Measurements from ENCODE around the gene MAML2. TPM values are rescaled to one million over a fixed set of nuclear protein-coding genes. Genes with fewer than 3 reads are reported as not detected.

MAML2 gene
- total and polyA plus RNA-seq, 4 donors: 3.8 to 41.8 (median 13.7) TPM

- no peak overlapping the region for H3K9ac ChIP-seq (ENCODE audit: insufficient read depth in 1 of 2, low read length in 2 of 2)
- peaks cover 4 to 52% (median 17%) of the 10 kb centered on the region in 5 donors for H3K4me1 ChIP-seq (ENCODE audit: control insufficient read depth in 5 of 5, insufficient read depth in 5 of 5, low read length in 5 of 5)
- no peak overlapping the region for H3K4me3 ChIP-seq
- peak in 2 of 3 donors; percentile 64 to 68 for DNase-seq
- TF ChIP-seq CTCF (IDR thresholded peaks at IDR 0.05; ENCODE audit: control extremely low read depth, extremely low read depth): no peak
- no peaks in the 10 kb centered on the region for H3K27me3 ChIP-seq (ENCODE audit: control insufficient read depth in 3 of 3, insufficient read depth in 3 of 3, low read length in 2 of 3)
- ATAC-seq (ENCODE audit: insufficient read depth, low FRiP score): no peak
- H3K9me3 ChIP-seq (ENCODE audit: control insufficient read depth in 4 of 4, insufficient read depth in 3 of 4, low read length in 3 of 4): no peaks in the 10 kb centered on the region
- no peaks in the 10 kb centered on the region for H3K36me3 ChIP-seq (ENCODE audit: control insufficient read depth in 4 of 4, insufficient read depth in 4 of 4, low read length in 4 of 4)
- H3K27ac ChIP-seq (ENCODE audit: low read depth in 1 of 2, low read length in 1 of 2): no peak overlapping the region
- 85 to 97% methylated on average over 1 of the region's 1 CpG for WGBS, 2 donors
Measured at GRCh38 chr11:96197103-96197502, 145.9 kb downstream of the MAML2 start.

- ATAC-seq (ENCODE audit: insufficient read depth, low FRiP score) (no peak), DNase-seq (peak in 1 of 3 donors; percentile 42)
- no peak overlapping the region for H3K27ac ChIP-seq (ENCODE audit: low read depth in 1 of 2, low read length in 1 of 2)
- no peaks in the 10 kb centered on the region for H3K27me3 ChIP-seq (ENCODE audit: control insufficient read depth in 3 of 3, insufficient read depth in 3 of 3, low read length in 2 of 3)
- no peak overlapping the region for H3K9ac ChIP-seq (ENCODE audit: insufficient read depth in 1 of 2, low read length in 2 of 2)
- no peak for TF ChIP-seq CTCF (IDR thresholded peaks at IDR 0.05; ENCODE audit: control extremely low read depth, extremely low read depth)
- H3K4me1 ChIP-seq (ENCODE audit: control insufficient read depth in 5 of 5, insufficient read depth in 5 of 5, low read length in 5 of 5): peaks cover 6 to 57% (median 17%) of the 10 kb centered on the region in 5 donors
- H3K9me3 ChIP-seq (ENCODE audit: control insufficient read depth in 4 of 4, insufficient read depth in 3 of 4, low read length in 3 of 4): no peaks in the 10 kb centered on the region
- WGBS, 2 donors: 67 to 82% methylated on average over 7 of the region's 7 CpGs
- no peak overlapping the region for H3K4me3 ChIP-seq
- no peaks in the 10 kb centered on the region for H3K36me3 ChIP-seq (ENCODE audit: control insufficient read depth in 4 of 4, insufficient read depth in 4 of 4, low read length in 4 of 4)
Measured at GRCh38 chr11:96196181-96196662, 146.8 kb downstream of the MAML2 start.

GRCh38 chr11:96195671-96196070 is 147.3 kb downstream of the MAML2 start:
- no peaks in the 10 kb centered on the region for H3K36me3 ChIP-seq (ENCODE audit: control insufficient read depth in 4 of 4, insufficient read depth in 4 of 4, low read length in 4 of 4)
- no peaks in the 10 kb centered on the region for H3K9me3 ChIP-seq (ENCODE audit: control insufficient read depth in 4 of 4, insufficient read depth in 3 of 4, low read length in 3 of 4)
- DNase-seq (no peak), ATAC-seq (ENCODE audit: insufficient read depth, low FRiP score) (no peak)
- no peak overlapping the region for H3K27ac ChIP-seq (ENCODE audit: low read depth in 1 of 2, low read length in 1 of 2)
- 94 to 99% methylated on average over 3 of the region's 3 CpGs for WGBS, 2 donors
- no peak for TF ChIP-seq CTCF (IDR thresholded peaks at IDR 0.05; ENCODE audit: control extremely low read depth, extremely low read depth)
- peaks cover 6 to 57% (median 17%) of the 10 kb centered on the region in 5 donors for H3K4me1 ChIP-seq (ENCODE audit: control insufficient read depth in 5 of 5, insufficient read depth in 5 of 5, low read length in 5 of 5)
- no peak overlapping the region for H3K9ac ChIP-seq (ENCODE audit: insufficient read depth in 1 of 2, low read length in 2 of 2)
- no peaks in the 10 kb centered on the region for H3K27me3 ChIP-seq (ENCODE audit: control insufficient read depth in 3 of 3, insufficient read depth in 3 of 3, low read length in 2 of 3)
- H3K4me3 ChIP-seq: no peak overlapping the region
